Measurements from ENCODE around the gene PLCB1.

PLCB1 gene

GRCh38 chr20:8234580-8234979 is 102.5 kb downstream of the PLCB1 start:
- DNase-seq (ENCODE audit: low read depth): no peak
- H3K4me3 ChIP-seq (replicated peaks; ENCODE audit: low read depth, low read length): no peak overlapping the region
- no peak for TF ChIP-seq CTCF (IDR thresholded peaks at IDR 0.05; ENCODE audit: low read length, missing control alignments)

- no peak for DNase-seq (ENCODE audit: low read depth)
- TF ChIP-seq CTCF (IDR thresholded peaks at IDR 0.05; ENCODE audit: low read length, missing control alignments): no peak
- no peak overlapping the region for H3K4me3 ChIP-seq (replicated peaks; ENCODE audit: low read depth, low read length)
Observed at GRCh38 chr20:8242066-8242465, 110.0 kb downstream of the PLCB1 start.

GRCh38 chr20:8242827-8243724 is 111.0 kb downstream of the PLCB1 start:
- H3K4me3 ChIP-seq (replicated peaks; ENCODE audit: low read depth, low read length): no peak overlapping the region
- peak; percentile 61 for DNase-seq (ENCODE audit: low read depth)
- TF ChIP-seq CTCF (IDR thresholded peaks at IDR 0.05; ENCODE audit: low read length, missing control alignments): no peak

- H3K4me3 ChIP-seq (replicated peaks; ENCODE audit: low read depth, low read length): no peak overlapping the region
- TF ChIP-seq CTCF (IDR thresholded peaks at IDR 0.05; ENCODE audit: low read length, missing control alignments): no peak
- peak; percentile 92 for DNase-seq (ENCODE audit: low read depth)
Observed at GRCh38 chr20:8244637-8245036, 112.6 kb downstream of the PLCB1 start.

GRCh38 chr20:8246153-8246552 is 114.1 kb downstream of the PLCB1 start:
- DNase-seq (ENCODE audit: low read depth): no peak
- no peak for TF ChIP-seq CTCF (IDR thresholded peaks at IDR 0.05; ENCODE audit: low read length, missing control alignments)
- no peak overlapping the region for H3K4me3 ChIP-seq (replicated peaks; ENCODE audit: low read depth, low read length)

- DNase-seq (ENCODE audit: low read depth): no peak
- no peak for TF ChIP-seq CTCF (IDR thresholded peaks at IDR 0.05; ENCODE audit: low read length, missing control alignments)
- H3K4me3 ChIP-seq (replicated peaks; ENCODE audit: low read depth, low read length): no peak overlapping the region
Observed at GRCh38 chr20:8246716-8247115, 114.7 kb downstream of the PLCB1 start.

GRCh38 chr20:8248051-8248450 is 116.0 kb downstream of the PLCB1 start:
- DNase-seq (ENCODE audit: low read depth): no peak
- H3K4me3 ChIP-seq (replicated peaks; ENCODE audit: low read depth, low read length): no peak overlapping the region
- no peak for TF ChIP-seq CTCF (IDR thresholded peaks at IDR 0.05; ENCODE audit: low read length, missing control alignments)

All from fibroblast of pulmonary artery (primary cell).